Measurements from ENCODE around the gene AQP1. TPM values are rescaled to one million over a fixed set of nuclear protein-coding genes. Genes with fewer than 3 reads are reported as not detected.

The AQP1 gene
- total and polyA plus RNA-seq, 2 of the 8 experiments (the other 6 are each of a cell fraction or from before 2014, with no cell fraction given) = 0.18 to 0.19 TPM

DNA sequence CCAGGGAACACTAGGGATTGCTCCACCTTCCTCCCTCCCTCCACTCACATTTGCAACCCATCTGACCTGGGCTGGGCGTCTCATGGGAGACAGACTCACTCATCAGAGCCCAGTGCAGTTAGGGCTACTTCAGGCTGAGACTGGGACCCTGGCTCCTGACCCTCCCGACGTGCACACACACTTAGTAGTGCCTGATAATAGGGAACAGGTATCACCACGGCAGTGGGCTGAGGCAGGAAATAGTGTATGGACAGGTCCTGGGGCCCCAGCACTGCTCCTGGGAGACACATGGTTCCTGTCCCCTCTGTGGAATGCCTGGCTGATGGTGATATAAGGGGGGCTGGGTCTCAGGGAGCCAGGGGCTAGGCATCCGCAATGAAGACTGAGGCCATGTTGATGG, 14.3 kb downstream of the AQP1 start:
- no peak for FAIRE-seq
- no peak overlapping the region for H3K14ac ChIP-seq (ENCODE audit: insufficient read length)
- CTCF ChIA-PET (ENCODE audit: partially characterized antibody) = no interaction called here

More for the DNA sequence above, 14.3 kb downstream of the AQP1 start:
- no peak overlapping the region for H2BK120ac ChIP-seq (replicated peaks; ENCODE audit: low read depth, low read length)
- no peaks in the 10 kb centered on the region for H3K36me3 ChIP-seq (ENCODE audit: control insufficient read depth in 2 of 4, insufficient read depth in 4 of 4, low read length in 3 of 4)
- H3K9ac ChIP-seq (replicated peaks in 1 of 4; ENCODE audit: extremely low read depth in 1 of 4, low read depth in 3 of 4, low read length in 3 of 4) = no peak overlapping the region
- H3K4me2 ChIP-seq (ENCODE audit: insufficient read depth in 1 of 2, low read depth in 2 of 2, low read length in 2 of 2) = no peak overlapping the region
- WGBS, 2 experiments (ENCODE audit: extremely low coverage in 1 of 2, insufficient coverage in 1 of 2, insufficient read length in 1 of 2, insufficient replicate concordance in 2 of 2, low coverage in 1 of 2, low lambda C conversion rate in 2 of 2, missing lambda C conversion rate in 1 of 2) = 95% methylated on average over 5 of the region's 5 CpGs; no CpG with 5 or more reads in 1 of the 2 experiments
- no peaks in the 10 kb centered on the region; the same call in 1 of the 2 replicates for H3K23me2 ChIP-seq (ENCODE audit: low read depth, low read length)
- no peaks in the 10 kb centered on the region; a peak in 1 of 7 replicates for H3K27me3 ChIP-seq (replicated peaks in 1 of 4; ENCODE audit: control insufficient read depth in 3 of 4, extremely low read depth in 1 of 4, insufficient read depth in 3 of 4, low read length in 3 of 4)
- H3K23ac ChIP-seq (ENCODE audit: insufficient read length) = no peak overlapping the region
- no peak overlapping the region for H2AFZ ChIP-seq (ENCODE audit: low read length)
- H4K91ac ChIP-seq (replicated peaks; ENCODE audit: insufficient read length, low read length) = no peak overlapping the region
- H4K20me1 ChIP-seq (replicated peaks in 1 of 2; ENCODE audit: control insufficient read depth in 1 of 2, insufficient read depth in 2 of 2, low read length in 2 of 2) = no peaks in the 10 kb centered on the region
- no peak for DNase-seq (ENCODE audit: low read depth in 1 of 2, low spot score in 2 of 2)
- no peak overlapping the region for H2BK5ac ChIP-seq (ENCODE audit: low read depth, low read length)
- H3K4ac ChIP-seq (replicated peaks; ENCODE audit: insufficient read length, low read depth, low read length) = no peak overlapping the region
- H3K4me1 ChIP-seq (replicated peaks in 1 of 4; ENCODE audit: control insufficient read depth in 3 of 4, insufficient read depth in 4 of 4, low read length in 3 of 4) = no peaks in the 10 kb centered on the region
- H3K56ac ChIP-seq (replicated peaks; ENCODE audit: insufficient read length, low read depth, low read length) = no peak overlapping the region
- H2BK20ac ChIP-seq (ENCODE audit: low read length) = no peak overlapping the region
- no peak overlapping the region for H3K4me3 ChIP-seq (ENCODE audit: extremely low read depth in 1 of 4, insufficient read depth in 2 of 4, low read depth in 3 of 4, low read length in 4 of 4)
- H2AK5ac ChIP-seq (ENCODE audit: low read depth, low read length) = no peak overlapping the region
- TF ChIP-seq SP4 (IDR thresholded peaks at IDR 0.05; ENCODE audit: low read length) = no peak
- TF ChIP-seq YY1 (IDR thresholded peaks at IDR 0.05; ENCODE audit: low read depth, low read length) = no peak
- POLR2A ChIA-PET (ENCODE audit: partially characterized antibody) = no interaction called here
- no peak overlapping the region for H2BK15ac ChIP-seq (ENCODE audit: low read length)
- no peak overlapping the region for H3K27ac ChIP-seq (ENCODE audit: low read depth, low read length)
- H3K79me1 ChIP-seq (ENCODE audit: low read depth, low read length) = no peaks in the 10 kb centered on the region
- no peak overlapping the region for H2BK12ac ChIP-seq (ENCODE audit: low read depth, low read length)
- H3K79me2 ChIP-seq (ENCODE audit: control insufficient read depth in 1 of 2, insufficient read depth in 2 of 2, low read length in 2 of 2) = no peaks in the 10 kb centered on the region
- H3K9me3 ChIP-seq (ENCODE audit: insufficient read depth in 2 of 2, low read depth in 1 of 2, low read length in 1 of 2) = no peaks in the 10 kb centered on the region
- H3K18ac ChIP-seq (ENCODE audit: extremely low read depth, low read length) = no peak overlapping the region
- H4K8ac ChIP-seq (ENCODE audit: extremely low read depth, insufficient read depth, low read length) = no peak overlapping the region
- H4K5ac ChIP-seq (ENCODE audit: insufficient read length, low read depth, low read length) = no peak overlapping the region
